T1000 (cell line): ENCODE measurements around the gene MDM2.
A peak's percentile ranks its signal among the peaks of the same experiment; 100 is the strongest.

ENCODE experiments used
- DNase-seq: peaks from one replicate; lab custom pipeline; 2025; ENCODE audit warnings: mixed read lengths; lab: John Stamatoyannopoulos, UW

The MDM2 gene

DNA sequence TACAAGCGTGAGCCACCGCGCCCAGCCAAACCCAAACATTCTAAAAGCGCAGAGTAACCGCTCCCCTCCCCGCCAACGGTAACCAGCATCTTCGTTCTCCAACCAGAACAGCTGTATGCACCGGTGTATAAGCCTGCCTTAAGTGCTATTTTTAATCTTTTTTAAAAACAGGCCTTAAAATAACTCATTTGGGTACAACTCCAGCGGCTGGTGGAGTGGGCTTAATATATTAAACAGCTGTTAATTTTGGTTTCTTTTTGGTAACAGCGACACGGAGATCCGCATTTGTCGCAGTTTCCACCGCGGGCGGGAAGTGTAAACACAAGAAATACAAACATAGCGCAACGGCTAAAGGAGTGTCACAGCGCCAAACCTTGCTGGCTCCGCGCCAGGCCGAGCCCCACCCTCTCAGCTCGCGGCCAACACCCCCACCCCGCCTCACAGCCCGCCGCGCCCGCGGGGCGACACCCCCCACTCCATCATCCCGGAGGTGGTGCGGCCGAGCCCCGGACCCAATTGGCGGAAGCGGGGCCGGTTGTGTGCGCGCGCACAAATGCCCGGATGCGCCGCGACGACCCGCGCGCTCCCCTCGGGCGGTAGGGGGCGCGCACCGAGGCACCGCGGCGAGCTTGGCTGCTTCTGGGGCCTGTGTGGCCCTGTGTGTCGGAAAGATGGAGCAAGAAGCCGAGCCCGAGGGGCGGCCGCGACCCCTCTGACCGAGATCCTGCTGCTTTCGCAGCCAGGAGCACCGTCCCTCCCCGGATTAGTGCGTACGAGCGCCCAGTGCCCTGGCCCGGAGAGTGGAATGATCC is at the start of gene MDM2:
TSS of gene MDM2 (plus strand) at position 602 of the 812 bp plus-strand sequence. CDS start 301 bp downstream, outside the sequence.
- peak; percentile 100 for DNase-seq

- DNase-seq, result no peak
Measured at GRCh38 chr12:68759852-68760251, 48.1 kb upstream of the MDM2 start.

GRCh38 chr12:68760806-68761441 is 47.1 kb upstream of the MDM2 start:
- DNase-seq, result no peak

GRCh38 chr12:68761442-68761812 is 46.5 kb upstream of the MDM2 start:
- no peak for DNase-seq

DNA sequence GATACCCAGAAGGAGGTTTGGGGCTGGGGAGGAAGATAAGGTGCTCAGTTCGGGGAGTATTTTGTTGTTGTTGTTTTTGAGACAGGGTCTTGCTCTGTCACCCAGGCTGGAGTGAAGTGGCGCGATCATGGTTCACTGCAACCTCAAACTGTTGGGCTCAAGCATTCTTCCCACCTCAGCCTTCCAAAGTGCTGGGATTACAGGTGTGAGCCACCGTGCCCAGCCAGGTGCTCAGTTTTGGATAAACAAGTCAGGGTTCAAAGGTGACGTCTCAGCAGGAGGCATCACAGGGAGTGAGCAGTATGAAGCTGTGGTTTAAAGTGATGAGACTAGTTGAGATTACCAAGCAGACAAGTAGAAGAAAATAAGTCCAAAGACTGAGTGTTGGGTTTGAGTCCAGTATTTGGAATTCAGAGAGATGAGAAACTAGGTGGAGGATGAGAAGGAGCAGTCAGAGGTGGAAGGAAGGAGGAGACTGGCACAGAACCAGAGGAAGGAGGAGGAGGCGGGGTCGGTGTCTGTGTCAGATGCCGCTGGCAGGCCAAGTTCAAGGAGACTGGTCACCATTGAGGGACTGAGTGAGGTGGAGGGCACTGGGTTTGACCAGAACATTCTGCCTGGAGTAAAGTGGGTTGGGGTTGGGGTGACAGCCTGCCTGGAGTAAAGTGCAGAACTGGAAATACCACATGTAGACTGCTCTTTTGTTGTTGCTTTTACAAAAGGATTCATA is 45.9 kb upstream of the MDM2 start:
- DNase-seq, result no peak

DNA sequence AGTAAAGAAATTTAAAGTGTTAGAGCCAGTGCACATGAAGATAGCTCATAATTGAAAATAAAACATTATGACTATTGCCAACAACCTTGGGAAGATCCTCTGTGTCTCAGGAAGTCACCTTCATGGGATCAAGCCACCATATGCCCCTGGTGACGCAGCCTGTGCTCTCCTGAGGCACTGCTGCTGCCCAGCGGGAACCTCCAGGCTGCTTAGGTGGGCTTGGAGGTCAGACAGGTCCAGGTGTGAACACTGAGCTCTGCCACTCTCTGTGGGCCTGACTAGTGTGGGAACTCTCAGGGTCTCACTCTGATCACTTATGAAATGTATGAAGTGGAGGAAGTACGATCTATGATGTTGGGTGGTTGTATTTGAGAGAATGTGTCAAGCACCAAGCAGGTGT is 45.3 kb upstream of the MDM2 start:
- no peak for DNase-seq

DNA sequence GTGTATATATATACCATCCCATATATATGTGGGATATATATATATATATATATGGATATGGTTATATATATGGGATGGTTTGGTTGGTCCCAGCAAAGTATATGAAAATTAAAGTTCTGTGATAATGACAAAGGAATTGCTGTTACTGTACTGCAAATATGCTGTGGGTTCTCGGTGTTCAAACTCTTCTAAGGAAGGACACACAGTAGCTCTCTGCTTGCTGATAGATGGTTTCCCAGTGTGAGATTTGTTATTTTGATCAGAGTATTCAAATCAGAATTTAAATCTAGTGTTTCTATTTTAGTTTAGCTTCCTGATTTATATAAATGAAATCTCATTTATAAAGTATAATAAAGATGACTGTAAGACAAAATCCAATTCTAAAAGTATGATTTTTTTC is 42.3 kb upstream of the MDM2 start:
- DNase-seq, result no peak

DNA sequence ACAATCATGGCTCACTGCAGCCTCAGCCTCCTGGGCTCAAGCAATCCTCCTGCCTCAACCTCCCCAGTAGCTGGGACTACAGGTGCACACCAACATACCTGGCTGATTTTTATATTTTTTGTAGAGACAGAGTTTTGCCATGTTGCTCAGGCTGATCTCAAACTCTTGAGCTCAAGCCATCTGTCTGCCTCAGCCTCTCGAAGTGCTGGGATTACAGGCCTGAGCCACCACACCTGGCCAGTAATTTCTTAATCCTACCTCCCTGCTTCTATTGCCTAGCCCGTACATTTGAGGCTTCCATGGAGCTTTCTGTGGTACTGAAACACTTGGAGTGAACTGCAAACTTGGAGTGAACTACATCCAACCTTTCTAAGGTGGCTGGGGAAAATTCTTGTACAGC is 41.3 kb upstream of the MDM2 start:
- no peak for DNase-seq

- DNase-seq, result no peak
Measured at GRCh38 chr12:68767191-68767590, 40.8 kb upstream of the MDM2 start.

- no peak for DNase-seq
Measured at GRCh38 chr12:68768431-68768939, 39.5 kb upstream of the MDM2 start.

GRCh38 chr12:68769941-68770340 is 38.0 kb upstream of the MDM2 start:
- DNase-seq, result no peak

DNA sequence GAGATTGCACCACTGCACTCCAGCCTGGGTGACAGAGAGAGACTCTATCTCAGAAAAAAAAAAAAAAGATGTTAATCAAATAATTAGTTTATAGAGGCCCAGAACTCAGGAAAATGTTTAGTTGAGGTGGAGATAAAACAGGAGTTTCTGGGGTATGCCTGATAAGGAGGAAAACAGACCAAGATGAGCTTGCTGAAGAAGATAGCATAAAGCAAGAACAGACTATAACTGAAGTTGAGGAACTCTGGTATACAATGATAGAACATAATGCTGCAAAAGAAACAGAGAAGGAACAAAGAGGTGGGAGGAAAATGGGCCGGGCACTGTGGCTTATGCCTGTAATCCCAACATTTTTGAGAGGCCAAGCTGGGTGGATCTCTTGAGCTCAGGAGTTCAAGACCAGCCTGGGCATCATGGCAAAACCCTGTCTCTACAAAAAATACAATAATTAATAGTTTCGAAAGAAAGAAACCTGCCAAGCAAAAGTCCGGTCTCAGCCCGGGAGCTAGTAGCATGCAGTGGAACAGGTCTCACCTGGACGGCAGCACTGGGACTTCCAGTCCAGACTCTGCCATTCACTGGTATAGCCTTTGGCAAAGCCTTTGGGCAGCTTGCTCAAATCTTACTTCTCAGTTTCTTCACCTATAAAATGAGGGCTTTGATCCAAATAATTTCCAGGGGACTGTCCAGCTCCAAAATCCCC is 36.6 kb upstream of the MDM2 start:
- DNase-seq, result no peak

DNA sequence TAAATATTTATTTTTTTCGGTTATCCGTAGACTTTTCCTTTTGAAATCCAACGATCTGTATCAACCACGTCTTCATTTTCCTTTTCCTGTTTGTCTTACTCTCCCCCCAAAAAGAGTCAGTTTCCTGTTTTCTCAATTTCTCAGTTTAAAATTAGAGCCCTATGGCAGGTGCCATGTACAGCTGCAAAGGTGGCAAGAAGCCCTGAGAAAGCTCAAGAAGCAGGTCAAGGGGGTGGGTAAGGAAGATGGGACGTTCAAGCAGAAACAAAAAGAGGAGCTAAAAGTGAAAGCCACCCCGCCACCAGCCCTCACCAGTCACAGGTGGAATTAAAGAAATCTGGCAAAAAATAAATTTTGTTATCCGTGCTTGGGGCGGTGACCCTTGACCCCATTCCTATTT is 35.3 kb upstream of the MDM2 start:
- no peak for DNase-seq

DNA sequence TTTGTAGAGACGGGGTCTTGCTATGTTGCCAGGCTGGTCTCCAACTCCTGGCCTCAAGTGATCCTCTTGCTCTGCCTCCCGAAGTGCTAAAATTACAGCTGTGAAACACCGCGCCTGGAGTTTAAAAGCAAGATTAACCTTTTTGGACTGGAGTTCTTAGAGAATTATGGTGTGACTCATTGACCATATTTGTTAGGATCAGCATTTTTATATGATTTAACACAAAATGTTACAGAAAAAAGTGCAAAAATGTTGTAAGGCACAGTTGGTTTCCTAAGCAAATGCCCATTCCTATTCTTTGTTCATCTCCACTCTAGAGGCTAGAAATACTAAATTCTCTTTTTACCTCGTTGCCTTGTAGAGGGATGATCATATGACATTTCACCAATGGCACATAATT is 34.4 kb upstream of the MDM2 start:
- DNase-seq, result no peak

- DNase-seq, result no peak
Measured at GRCh38 chr12:68775121-68775630, 32.8 kb upstream of the MDM2 start.

DNA sequence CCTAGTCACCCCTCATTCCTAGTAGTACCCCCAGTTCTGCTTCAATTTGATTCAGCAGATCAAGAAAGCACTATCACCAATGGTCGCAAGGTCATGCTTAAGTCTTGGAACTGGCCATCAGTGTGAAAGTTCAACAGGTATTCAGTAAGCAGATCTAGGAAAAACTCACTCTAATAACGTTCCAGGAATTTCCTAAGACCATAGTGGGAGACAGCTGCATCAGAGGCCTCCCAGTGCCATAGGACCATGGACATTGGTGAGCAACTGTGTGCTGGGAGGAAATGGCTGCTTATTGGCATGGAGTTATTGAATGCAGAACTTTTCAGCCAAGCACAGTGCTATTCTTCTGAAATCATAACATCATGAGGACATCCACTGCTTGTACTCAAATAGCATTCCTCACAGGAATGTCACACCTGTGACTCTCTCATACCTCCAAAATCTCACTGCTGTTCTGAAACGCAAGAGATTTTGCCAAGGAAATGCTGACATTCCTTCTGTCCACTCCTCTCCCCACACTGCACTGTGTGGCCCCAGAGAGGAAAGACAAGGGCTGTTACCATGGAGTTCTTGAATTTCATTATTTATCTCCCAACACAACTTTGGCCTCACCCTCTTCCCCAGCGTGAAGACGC is 30.9 kb upstream of the MDM2 start:
- no peak for DNase-seq

- DNase-seq, result no peak
Measured at GRCh38 chr12:68779280-68779679, 28.7 kb upstream of the MDM2 start.

DNA sequence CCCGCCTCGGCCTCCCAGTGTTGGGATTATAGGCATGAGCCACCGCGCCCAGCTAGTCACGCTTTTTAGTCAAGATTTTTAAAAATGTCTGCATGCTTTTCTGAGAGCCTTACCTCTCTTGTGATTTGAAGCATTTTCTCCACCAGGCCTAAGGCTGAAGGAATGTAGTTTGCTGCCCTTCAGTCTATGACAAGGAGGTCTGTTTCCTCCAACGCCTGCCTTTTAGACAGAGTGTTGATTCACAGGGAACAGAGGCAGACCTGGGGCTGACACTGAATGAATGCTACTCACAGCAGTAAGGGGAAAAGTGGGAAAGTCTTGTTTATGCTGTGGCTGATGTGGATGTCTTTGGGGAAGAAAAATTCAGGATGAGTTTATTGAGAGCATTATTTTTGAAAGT is 27.2 kb upstream of the MDM2 start:
- DNase-seq, result no peak

DNA sequence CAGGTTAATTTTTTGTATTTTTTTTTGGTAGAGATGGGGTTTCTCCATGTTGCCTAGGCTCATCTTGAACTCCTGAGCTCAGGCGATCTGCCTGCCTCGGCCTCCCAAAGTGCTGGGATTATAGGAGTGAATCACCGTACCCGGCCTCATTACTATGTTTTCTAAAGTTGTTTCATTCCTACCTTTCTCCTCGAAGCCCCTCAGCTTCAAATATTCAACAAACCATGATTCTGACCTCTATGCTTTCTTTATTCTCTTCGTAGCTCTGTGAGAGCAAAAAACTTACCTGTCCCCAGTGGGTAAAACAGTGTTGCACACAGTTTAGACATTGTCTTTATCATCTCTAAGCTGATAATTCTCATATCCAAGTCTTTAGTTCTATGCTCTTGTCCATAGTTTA is 26.2 kb upstream of the MDM2 start:
- DNase-seq, result no peak

DNA sequence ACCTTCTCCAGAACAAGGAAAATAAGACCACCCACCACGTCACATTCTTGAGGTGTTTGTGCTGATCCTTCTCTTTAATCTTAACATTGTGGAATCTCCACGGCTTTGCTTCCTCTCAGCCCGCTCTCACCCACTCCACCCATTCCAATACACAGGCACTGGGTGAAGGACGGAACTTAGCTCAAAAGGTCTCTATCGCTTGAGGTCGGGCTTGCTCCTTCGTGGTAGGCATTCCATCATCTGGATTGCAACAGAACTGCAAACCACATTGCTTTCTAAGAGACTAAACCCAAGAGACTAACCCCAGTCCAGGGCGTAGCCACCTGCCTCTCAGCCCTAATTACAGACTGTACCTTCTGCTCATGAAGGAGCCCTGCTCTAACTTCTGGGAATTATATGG is 24.0 kb upstream of the MDM2 start:
- no peak for DNase-seq

DNA sequence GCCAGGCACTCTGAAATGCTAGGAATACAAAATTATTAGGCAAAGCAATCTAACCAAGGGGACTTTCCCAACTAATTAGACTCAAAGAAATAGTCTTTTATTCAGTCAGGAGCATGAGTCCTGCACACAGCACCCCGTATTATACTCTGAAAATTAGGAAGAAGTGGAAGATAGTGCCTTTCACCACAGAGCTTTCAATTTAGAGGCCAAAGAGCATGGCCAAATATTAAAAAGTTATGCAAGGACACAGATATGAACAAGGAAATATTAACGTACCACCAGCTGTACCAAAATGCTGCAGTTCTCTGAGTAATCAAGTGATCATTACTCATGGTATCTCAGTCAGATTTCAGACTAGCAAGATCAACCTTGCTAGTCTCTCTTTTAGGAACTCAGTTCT is 22.6 kb upstream of the MDM2 start:
- no peak for DNase-seq

- DNase-seq, result no peak
Measured at GRCh38 chr12:68785823-68786222, 22.2 kb upstream of the MDM2 start.
